ENCODE data around the gene XRCC3.

Gene XRCC3

GRCh38 chr14:103657471-103657870, 57.8 kb downstream of the XRCC3 start:
- DNase-seq: peak; percentile 13 to 47
- no CpG with 5 or more reads among the region's 13 CpGs for WGBS (ENCODE audit: extremely low coverage, insufficient coverage, insufficient read length)
- Histone ChIP-seq H3K27me3 (ENCODE audit: insufficient read depth, low read length) (no peaks in the 10 kb centered on the region), H3K9ac (ENCODE audit: low read length) (no peak overlapping the region), H4K12ac (ENCODE audit: low read depth, low read length) (no peak overlapping the region), H2AK5ac (ENCODE audit: low read length) (no peak overlapping the region), H3K18ac (ENCODE audit: low read length) (no peak overlapping the region), H2AFZ (ENCODE audit: insufficient read depth, low read length, poor library complexity) (no peak overlapping the region), H2BK120ac (ENCODE audit: insufficient read depth, low read length, poor library complexity) (no peak overlapping the region), H3K9me3 (ENCODE audit: insufficient read depth, low read depth, low read length) (peaks cover 2% of the 10 kb centered on the region), H3K27ac (ENCODE audit: low read depth, low read length) (no peak overlapping the region), H3K23ac (ENCODE audit: low read length) (no peak overlapping the region), H4K91ac (ENCODE audit: low read depth, low read length) (no peak overlapping the region), H3K79me2 (ENCODE audit: control insufficient read depth, insufficient read depth, low read length, poor library complexity) (no peaks in the 10 kb centered on the region), H3K79me1 (ENCODE audit: low read length) (no peaks in the 10 kb centered on the region), H2BK5ac (ENCODE audit: low read depth, low read length, poor library complexity) (no peak overlapping the region), H3K4ac (ENCODE audit: low read depth, low read length) (no peak overlapping the region), H3K14ac (ENCODE audit: low read length) (no peak overlapping the region), H3K4me2 (ENCODE audit: low read length) (no peak overlapping the region), H3K36me3 (ENCODE audit: control insufficient read depth in 1 of 2, insufficient read depth in 2 of 2, low read length in 2 of 2) (peaks cover 49 to 62% of the 10 kb centered on the region in 2 experiments), H4K8ac (ENCODE audit: low read depth, low read length) (no peak overlapping the region), H3K4me3 (ENCODE audit: low read depth, low read length) (peak overlapping the region; percentile 24), H2BK12ac (ENCODE audit: low read length) (no peak overlapping the region), H3K4me1 (ENCODE audit: control insufficient read depth in 1 of 2, insufficient read depth in 2 of 2, low read length in 2 of 2) (peaks cover 0 to 4% of the 10 kb centered on the region in 2 experiments)

- Histone ChIP-seq H2BK120ac (ENCODE audit: insufficient read depth, low read length, poor library complexity) (no peak overlapping the region), H3K9ac (ENCODE audit: low read length) (no peak overlapping the region), H4K91ac (ENCODE audit: low read depth, low read length) (no peak overlapping the region), H2BK5ac (ENCODE audit: low read depth, low read length, poor library complexity) (no peak overlapping the region), H3K23ac (ENCODE audit: low read length) (no peak overlapping the region), H3K4ac (ENCODE audit: low read depth, low read length) (no peak overlapping the region), H4K12ac (ENCODE audit: low read depth, low read length) (no peak overlapping the region), H3K79me2 (ENCODE audit: control insufficient read depth, insufficient read depth, low read length, poor library complexity) (no peaks in the 10 kb centered on the region), H3K14ac (ENCODE audit: low read length) (no peak overlapping the region), H3K4me2 (ENCODE audit: low read length) (no peak overlapping the region), H3K27ac (ENCODE audit: low read depth, low read length) (no peak overlapping the region), H3K79me1 (ENCODE audit: low read length) (no peaks in the 10 kb centered on the region), H3K36me3 (ENCODE audit: control insufficient read depth in 1 of 2, insufficient read depth in 2 of 2, low read length in 2 of 2) (peaks cover 44 to 57% of the 10 kb centered on the region in 2 experiments), H2AFZ (ENCODE audit: insufficient read depth, low read length, poor library complexity) (no peak overlapping the region), H3K9me3 (ENCODE audit: insufficient read depth, low read depth, low read length) (no peaks in the 10 kb centered on the region), H3K27me3 (ENCODE audit: insufficient read depth, low read length) (no peaks in the 10 kb centered on the region), H4K8ac (ENCODE audit: low read depth, low read length) (no peak overlapping the region), H2AK5ac (ENCODE audit: low read length) (no peak overlapping the region), H2BK12ac (ENCODE audit: low read length) (no peak overlapping the region), H3K18ac (ENCODE audit: low read length) (no peak overlapping the region), H3K4me3 (ENCODE audit: low read depth, low read length) (no peak overlapping the region), H3K4me1 (ENCODE audit: control insufficient read depth in 1 of 2, insufficient read depth in 2 of 2, low read length in 2 of 2) (no peaks in the 10 kb centered on the region)
- no CpG with 5 or more reads among the region's 1 CpG for WGBS (ENCODE audit: extremely low coverage, insufficient coverage, insufficient read length)
- no peak for DNase-seq
These were observed 58.5 kb downstream of the XRCC3 start for GRCh38 chr14:103656756-103657133.

GRCh38 chr14:103656031-103656755, 59.1 kb downstream of the XRCC3 start:
- peak; percentile 86 for DNase-seq
- no CpG with 5 or more reads among the region's 4 CpGs for WGBS (ENCODE audit: extremely low coverage, insufficient coverage, insufficient read length)
- H3K4me1 ChIP-seq (ENCODE audit: control insufficient read depth in 1 of 2, insufficient read depth in 2 of 2, low read length in 2 of 2): no peaks in the 10 kb centered on the region
- H4K8ac ChIP-seq (ENCODE audit: low read depth, low read length): no peak overlapping the region
- H3K4me2 ChIP-seq (ENCODE audit: low read length): no peak overlapping the region
- H2AK5ac ChIP-seq (ENCODE audit: low read length): no peak overlapping the region
- H3K4me3 ChIP-seq (ENCODE audit: low read depth, low read length): no peak overlapping the region
- no peaks in the 10 kb centered on the region for H3K27me3 ChIP-seq (ENCODE audit: insufficient read depth, low read length)
- no peak overlapping the region for H3K9ac ChIP-seq (ENCODE audit: low read length)
- no peak overlapping the region for H3K14ac ChIP-seq (ENCODE audit: low read length)
- no peak overlapping the region for H3K23ac ChIP-seq (ENCODE audit: low read length)
- H2BK12ac ChIP-seq (ENCODE audit: low read length): no peak overlapping the region
- H3K36me3 ChIP-seq (ENCODE audit: control insufficient read depth in 1 of 2, insufficient read depth in 2 of 2, low read length in 2 of 2): peaks cover 44 to 52% of the 10 kb centered on the region in 2 experiments
- no peak overlapping the region for H2AFZ ChIP-seq (ENCODE audit: insufficient read depth, low read length, poor library complexity)
- H4K91ac ChIP-seq (ENCODE audit: low read depth, low read length): no peak overlapping the region
- H3K4ac ChIP-seq (ENCODE audit: low read depth, low read length): no peak overlapping the region
- H3K9me3 ChIP-seq (ENCODE audit: insufficient read depth, low read depth, low read length): no peaks in the 10 kb centered on the region
- no peak overlapping the region for H3K27ac ChIP-seq (ENCODE audit: low read depth, low read length)
- no peak overlapping the region for H4K12ac ChIP-seq (ENCODE audit: low read depth, low read length)
- no peak overlapping the region for H2BK120ac ChIP-seq (ENCODE audit: insufficient read depth, low read length, poor library complexity)
- H3K79me2 ChIP-seq (ENCODE audit: control insufficient read depth, insufficient read depth, low read length, poor library complexity): no peaks in the 10 kb centered on the region
- H3K18ac ChIP-seq (ENCODE audit: low read length): peak overlapping the region; percentile 42
- H2BK5ac ChIP-seq (ENCODE audit: low read depth, low read length, poor library complexity): no peak overlapping the region
- H3K79me1 ChIP-seq (ENCODE audit: low read length): no peaks in the 10 kb centered on the region

GRCh38 chr14:103654619-103655018, 60.6 kb downstream of the XRCC3 start:
- H3K36me3 ChIP-seq (ENCODE audit: control insufficient read depth in 1 of 2, insufficient read depth in 2 of 2, low read length in 2 of 2): peaks cover 38 to 44% of the 10 kb centered on the region in 2 experiments
- WGBS (ENCODE audit: extremely low coverage, insufficient coverage, insufficient read length): no CpG with 5 or more reads among the region's 6 CpGs
- H2BK120ac ChIP-seq (ENCODE audit: insufficient read depth, low read length, poor library complexity): no peak overlapping the region
- no peak overlapping the region for H3K4me3 ChIP-seq (ENCODE audit: low read depth, low read length)
- H3K18ac ChIP-seq (ENCODE audit: low read length): no peak overlapping the region
- no peaks in the 10 kb centered on the region for H3K27me3 ChIP-seq (ENCODE audit: insufficient read depth, low read length)
- no peak overlapping the region for H4K12ac ChIP-seq (ENCODE audit: low read depth, low read length)
- no peaks in the 10 kb centered on the region for H3K79me2 ChIP-seq (ENCODE audit: control insufficient read depth, insufficient read depth, low read length, poor library complexity)
- H2BK5ac ChIP-seq (ENCODE audit: low read depth, low read length, poor library complexity): no peak overlapping the region
- H3K4me1 ChIP-seq (ENCODE audit: control insufficient read depth in 1 of 2, insufficient read depth in 2 of 2, low read length in 2 of 2): no peaks in the 10 kb centered on the region
- DNase-seq: no peak
- H2AK5ac ChIP-seq (ENCODE audit: low read length): no peak overlapping the region
- no peak overlapping the region for H2BK12ac ChIP-seq (ENCODE audit: low read length)
- no peak overlapping the region for H2AFZ ChIP-seq (ENCODE audit: insufficient read depth, low read length, poor library complexity)
- H3K79me1 ChIP-seq (ENCODE audit: low read length): no peaks in the 10 kb centered on the region
- no peak overlapping the region for H3K27ac ChIP-seq (ENCODE audit: low read depth, low read length)
- no peak overlapping the region for H3K4ac ChIP-seq (ENCODE audit: low read depth, low read length)
- H4K8ac ChIP-seq (ENCODE audit: low read depth, low read length): no peak overlapping the region
- no peak overlapping the region for H4K91ac ChIP-seq (ENCODE audit: low read depth, low read length)
- no peak overlapping the region for H3K4me2 ChIP-seq (ENCODE audit: low read length)
- no peak overlapping the region for H3K9ac ChIP-seq (ENCODE audit: low read length)
- no peak overlapping the region for H3K23ac ChIP-seq (ENCODE audit: low read length)
- no peaks in the 10 kb centered on the region for H3K9me3 ChIP-seq (ENCODE audit: insufficient read depth, low read depth, low read length)
- H3K14ac ChIP-seq (ENCODE audit: low read length): no peak overlapping the region
